A549 treated with Mapracorat at 1 μM for 4 hours (cell line): ENCODE results near the gene RNASEL. TPM values are rescaled to one million over a fixed set of nuclear protein-coding genes. Genes with fewer than 3 reads are reported as not detected.

Source experiments
- total RNA-seq: library from RNA; stranded (reverse); fragments of 200-300 nt; extraction: Qiagen RNA extraction; gene quantifications from 5 replicates; pipeline ENCODE4 v1.2.3, GENCODE V29; 2022

RNASEL gene, protein sequence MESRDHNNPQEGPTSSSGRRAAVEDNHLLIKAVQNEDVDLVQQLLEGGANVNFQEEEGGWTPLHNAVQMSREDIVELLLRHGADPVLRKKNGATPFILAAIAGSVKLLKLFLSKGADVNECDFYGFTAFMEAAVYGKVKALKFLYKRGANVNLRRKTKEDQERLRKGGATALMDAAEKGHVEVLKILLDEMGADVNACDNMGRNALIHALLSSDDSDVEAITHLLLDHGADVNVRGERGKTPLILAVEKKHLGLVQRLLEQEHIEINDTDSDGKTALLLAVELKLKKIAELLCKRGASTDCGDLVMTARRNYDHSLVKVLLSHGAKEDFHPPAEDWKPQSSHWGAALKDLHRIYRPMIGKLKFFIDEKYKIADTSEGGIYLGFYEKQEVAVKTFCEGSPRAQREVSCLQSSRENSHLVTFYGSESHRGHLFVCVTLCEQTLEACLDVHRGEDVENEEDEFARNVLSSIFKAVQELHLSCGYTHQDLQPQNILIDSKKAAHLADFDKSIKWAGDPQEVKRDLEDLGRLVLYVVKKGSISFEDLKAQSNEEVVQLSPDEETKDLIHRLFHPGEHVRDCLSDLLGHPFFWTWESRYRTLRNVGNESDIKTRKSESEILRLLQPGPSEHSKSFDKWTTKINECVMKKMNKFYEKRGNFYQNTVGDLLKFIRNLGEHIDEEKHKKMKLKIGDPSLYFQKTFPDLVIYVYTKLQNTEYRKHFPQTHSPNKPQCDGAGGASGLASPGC
- total RNA-seq: 1.2 to 2.0 TPM (median 1.8 TPM) in 5 replicates

DNA sequence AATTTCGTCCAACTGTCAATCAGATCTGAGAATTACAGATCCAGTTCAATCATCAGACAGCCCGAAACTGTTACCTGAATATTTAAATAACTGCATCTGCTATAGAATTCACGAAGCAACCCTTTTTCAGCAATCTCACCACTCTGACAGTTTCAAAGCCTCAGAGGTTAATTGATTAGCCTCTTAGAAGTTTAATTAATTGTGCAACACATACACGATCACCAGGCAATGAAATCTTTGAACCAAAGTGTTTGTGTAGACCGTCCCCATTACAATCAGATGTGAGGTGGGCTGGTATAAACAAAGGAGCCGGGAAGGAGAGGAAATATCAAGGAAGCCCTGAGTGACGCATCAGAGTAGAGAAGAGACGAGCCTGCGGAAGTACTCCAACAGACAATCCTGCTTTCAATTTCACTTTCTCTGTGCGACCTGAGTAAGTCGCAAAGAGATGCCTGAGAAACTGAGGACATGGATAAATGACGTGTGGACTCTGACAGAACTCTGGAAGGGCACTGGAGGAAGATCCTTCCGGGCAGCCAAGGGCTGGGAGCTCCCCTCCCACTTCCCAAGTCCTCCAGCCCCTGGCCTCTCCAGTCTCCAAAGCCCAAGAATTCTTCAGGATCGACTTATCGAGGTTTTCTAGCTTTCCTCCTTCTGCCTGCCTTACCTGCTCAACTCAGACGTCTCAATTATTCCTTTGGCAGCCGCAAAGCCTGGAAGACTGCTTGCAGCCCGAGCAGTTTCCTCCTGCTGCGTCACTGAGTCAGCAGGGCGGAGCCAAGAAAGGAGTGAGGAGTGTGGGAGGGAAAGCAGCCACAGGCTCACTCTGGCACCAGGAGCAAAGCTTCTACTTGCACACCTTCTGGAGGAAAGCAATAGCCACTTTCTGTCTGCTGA is at the start of gene RNASEL:
Gene RNASEL, minus strand, starts transcription at position 757 of the 897 bp plus-strand sequence. CDS start 2,450 bp downstream, outside the sequence.

DNA sequence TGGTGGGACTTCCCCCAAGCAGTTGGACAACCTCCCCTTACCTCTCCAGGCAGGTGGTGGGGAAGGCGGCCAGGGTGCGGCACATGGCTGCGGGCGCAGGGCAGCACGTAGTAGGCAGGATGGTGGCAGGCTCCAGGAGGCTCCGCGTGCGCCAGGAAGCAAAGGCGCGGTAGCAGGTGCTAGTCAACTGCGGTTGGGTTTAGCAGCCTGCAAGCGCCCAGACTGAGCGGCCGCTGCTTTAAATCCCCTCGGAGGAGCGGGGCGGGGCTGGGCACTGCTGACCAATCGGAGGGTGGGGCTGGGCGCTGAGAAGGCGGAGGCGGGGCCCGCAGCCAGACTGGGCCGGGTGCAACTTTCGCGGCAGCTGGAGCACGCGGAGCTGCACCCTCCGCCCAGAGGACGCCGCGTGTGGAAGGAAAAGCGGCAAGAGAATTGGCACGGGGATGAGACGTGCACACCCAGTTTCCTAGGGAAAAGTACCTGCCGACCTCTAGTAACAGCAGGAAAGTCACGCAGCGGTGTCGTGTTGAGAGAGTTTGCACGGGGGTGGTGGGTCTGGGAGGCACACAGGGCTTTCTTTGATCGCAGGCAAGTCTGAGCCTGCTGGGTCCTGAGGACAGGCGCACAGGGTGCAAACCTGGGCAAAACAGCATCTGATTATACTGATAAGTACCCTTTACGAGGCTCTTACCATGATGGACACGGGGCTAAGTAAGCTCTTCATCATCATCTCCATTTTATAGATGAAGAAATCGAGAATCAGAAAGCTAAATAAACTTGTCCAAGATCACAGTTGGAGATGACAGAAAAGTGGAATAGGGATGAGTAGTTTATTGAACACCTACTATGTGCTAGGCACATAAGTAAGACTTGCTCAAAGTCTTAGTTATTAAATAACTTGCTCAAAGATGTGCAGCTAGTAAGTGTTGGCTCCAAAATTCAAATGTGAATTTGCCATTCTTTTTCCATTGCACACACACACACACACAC is 15.4 kb upstream of the RNASEL start, which contains the start of gene RGS16:
Gene RGS16, minus strand, starts transcription at position 215 of the 990 bp plus-strand sequence. Its CDS starts 130 bp downstream, at position 85.

Other genes starting within 250 kb of the RNASEL start
- 19.7 to 27.3 TPM (median 21.3 TPM) in 5 replicates for gene GLUL, start 197.5 kb downstream of the RNASEL start, total RNA-seq
- gene TEDDM1, start 188.6 kb downstream of the RNASEL start, total RNA-seq: not detected in 5 replicates
- gene RGSL1, start 139.1 kb downstream of the RNASEL start, total RNA-seq: not detected in 5 replicates
- 0.25 to 0.45 TPM (median 0.28 TPM) in 5 replicates for gene RGS16, start 15.1 kb upstream of the RNASEL start, total RNA-seq
- gene RGS8, start 95.3 kb upstream of the RNASEL start, total RNA-seq: not detected in 5 replicates
- 0.41 to 2.0 TPM (median 0.97 TPM) in 5 replicates for gene NPL, start 200.5 kb upstream of the RNASEL start, total RNA-seq